SJSA1 (cell line): ENCODE results near the gene CARMIL3. TPM values are rescaled to one million over a fixed set of nuclear protein-coding genes. Genes with fewer than 3 reads are reported as not detected.

ENCODE experiments used
- DNase-seq, 2 experiments: peaks; one replicate each; pipeline ENCODE4 v3.0.0-alpha.2; 2015 to 2020; ENCODE audit warnings: low spot score in 2 of 2, low read depth in 1 of 2
- H3K27ac ChIP-seq: fragments of 250-450 bp; sonication (Bioruptor Pico); 2 replicates; pipeline ENCODE4 v1.5.1; 2020; ENCODE audit warnings: mild to moderate bottlenecking, moderate library complexity
- H3K27me3 ChIP-seq: fragments of 250-450 bp; sonication (Bioruptor Pico); replicated peaks from 2 replicates; pipeline ENCODE4 v1.5.1; 2020; ENCODE audit warnings: mild to moderate bottlenecking, moderate library complexity
- H3K36me3 ChIP-seq: fragments of 250-450 bp; sonication (Bioruptor Pico); 2 replicates; pipeline ENCODE4 v1.5.1; 2020; ENCODE audit warnings: mild to moderate bottlenecking
- H3K4me1 ChIP-seq: fragments of 250-450 bp; sonication (Bioruptor Pico); replicated peaks from 2 replicates; pipeline ENCODE4 v1.6.1; 2021; ENCODE audit warnings: mild to moderate bottlenecking
- H3K4me3 ChIP-seq: fragments of 250-450 bp; sonication (Bioruptor Pico); 2 replicates; pipeline ENCODE4 v1.5.1; 2020; ENCODE audit warnings: mild to moderate bottlenecking
- H3K9me3 ChIP-seq: fragments of 250-450 bp; sonication (Bioruptor Pico); replicated peaks from 2 replicates; pipeline ENCODE4 v1.5.1; 2020; ENCODE audit warnings: mild to moderate bottlenecking
- total RNA-seq: library from RNA; depleted of rRNA; stranded (reverse); fragments of >200 nt; shearing (Covaris generic); gene quantifications from 2 replicates; pipeline ENCODE4 v1.2.3, GENCODE V29; 2014

Gene CARMIL3
- total RNA-seq, 1 experiment from 2014 or later, result not detected

DNA sequence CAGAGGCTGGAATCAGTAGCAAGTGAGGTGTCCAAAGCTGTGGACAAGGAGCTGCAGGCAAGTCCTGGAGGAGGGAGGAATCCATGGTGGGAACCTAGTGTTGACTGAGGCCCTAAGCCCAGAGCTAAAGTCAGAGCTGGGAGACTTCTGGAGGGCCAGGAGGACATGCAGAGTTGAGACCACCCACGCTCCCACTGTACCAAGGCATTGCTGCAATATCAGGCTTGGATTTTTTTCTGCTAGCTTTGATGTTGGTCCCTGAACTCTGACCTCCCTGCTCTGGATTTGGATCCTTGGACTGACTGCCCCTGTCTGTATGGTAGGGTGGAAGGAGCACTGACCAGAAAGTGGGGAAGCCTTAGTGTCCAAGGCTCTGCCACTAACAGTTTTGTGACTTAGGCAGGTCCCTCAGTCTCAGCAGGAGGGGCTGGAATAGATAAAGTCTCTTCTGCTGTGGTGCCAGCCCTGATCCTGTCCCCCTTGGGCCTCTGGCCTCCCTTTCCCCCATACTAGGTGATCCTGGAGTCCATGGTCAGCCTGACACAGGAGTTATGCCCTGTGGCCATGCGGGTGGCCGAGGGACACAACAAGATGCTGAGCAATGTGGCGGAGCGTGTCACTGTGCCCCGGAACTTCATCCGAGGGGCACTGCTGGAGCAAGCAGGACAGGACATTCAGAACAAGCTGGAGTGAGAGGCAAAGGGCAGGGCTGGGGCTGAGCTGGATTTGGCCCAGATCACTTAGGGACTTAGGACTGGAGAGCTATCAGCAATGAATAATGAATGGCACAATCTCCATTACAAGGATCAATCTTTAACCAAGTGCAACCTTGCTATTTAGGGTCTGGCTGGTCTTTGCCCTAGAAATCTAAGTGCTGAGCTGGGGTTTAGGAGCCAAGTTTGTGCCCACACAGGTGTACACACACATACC lies 9.4 kb downstream of the CARMIL3 start:
- no peak for DNase-seq
- no peak overlapping the region for H3K4me3 ChIP-seq
- H3K27ac ChIP-seq, result no peak overlapping the region
- no peaks in the 10 kb centered on the region for H3K9me3 ChIP-seq
- no peaks in the 10 kb centered on the region for H3K27me3 ChIP-seq
- no peaks in the 10 kb centered on the region for H3K36me3 ChIP-seq
- H3K4me1 ChIP-seq, result no peaks in the 10 kb centered on the region

DNA sequence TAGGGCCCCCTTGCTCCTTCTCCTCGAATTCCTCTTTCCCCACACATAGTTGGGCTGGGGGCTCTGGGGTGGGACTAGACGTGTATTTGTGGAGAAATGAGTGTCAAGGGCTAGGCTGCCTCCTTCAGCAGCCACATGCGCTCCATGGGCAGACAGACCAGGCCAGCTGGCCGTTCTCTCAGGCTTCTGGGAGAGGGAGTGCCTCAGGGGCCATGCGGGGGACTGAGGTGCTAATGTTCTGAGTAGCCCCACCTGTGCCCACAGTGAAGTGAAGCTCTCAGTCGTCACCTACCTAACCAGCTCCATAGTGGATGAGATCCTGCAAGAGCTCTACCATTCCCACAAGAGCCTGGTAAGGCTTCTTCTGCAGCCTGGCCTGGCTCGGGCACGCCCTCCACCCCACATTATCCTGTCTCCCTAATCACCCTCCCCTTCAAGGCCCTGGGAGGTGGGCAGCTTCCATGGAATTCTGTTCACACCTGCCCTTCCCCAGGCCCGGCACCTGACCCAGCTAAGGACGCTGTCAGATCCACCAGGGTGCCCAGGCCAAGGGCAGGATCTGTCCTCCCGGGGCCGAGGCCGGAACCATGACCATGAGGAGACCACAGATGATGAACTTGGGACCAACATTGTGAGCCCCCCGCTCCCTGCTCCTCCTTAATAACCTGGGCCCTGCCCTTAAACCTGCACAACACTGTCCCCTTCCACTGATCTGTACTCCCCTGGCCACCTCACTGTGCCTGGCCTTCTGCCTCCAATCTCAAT lies 10.6 kb downstream of the CARMIL3 start:
- H3K4me3 ChIP-seq, result no peak overlapping the region
- no peaks in the 10 kb centered on the region for H3K27me3 ChIP-seq
- H3K9me3 ChIP-seq, result no peaks in the 10 kb centered on the region
- H3K27ac ChIP-seq, result no peak overlapping the region
- H3K4me1 ChIP-seq, result no peaks in the 10 kb centered on the region
- H3K36me3 ChIP-seq, result no peaks in the 10 kb centered on the region
- DNase-seq, result no peak

DNA sequence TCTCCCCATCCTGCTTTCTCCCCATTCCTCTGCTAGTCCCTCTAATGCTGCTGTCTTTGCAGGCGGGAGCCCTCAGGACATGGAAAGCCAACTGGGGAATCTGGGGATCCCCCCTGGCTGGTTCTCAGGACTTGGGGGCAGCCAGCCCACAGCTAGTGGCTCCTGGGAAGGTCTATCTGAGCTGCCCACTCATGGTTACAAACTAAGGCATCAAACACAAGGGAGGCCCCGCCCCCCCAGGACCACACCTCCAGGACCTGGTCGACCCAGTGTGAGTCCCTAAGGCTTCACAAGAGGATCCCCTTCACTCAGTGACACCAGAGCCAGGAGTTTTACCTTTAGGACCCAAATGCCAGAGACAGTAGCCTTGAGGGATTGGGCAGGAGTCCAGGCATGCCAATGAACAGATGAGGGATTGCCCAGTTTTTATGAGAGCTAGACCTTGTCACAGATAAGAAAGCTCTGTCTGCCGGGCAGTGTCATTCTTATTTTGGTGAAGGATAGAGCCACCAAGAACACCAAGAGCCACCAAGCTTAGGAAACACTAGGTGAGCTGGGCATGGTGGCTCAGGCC lies 11.5 kb downstream of the CARMIL3 start:
- Histone ChIP-seq H3K4me3 (no peak overlapping the region), H3K9me3 (no peaks in the 10 kb centered on the region), H3K27ac (no peak overlapping the region), H3K4me1 (no peaks in the 10 kb centered on the region), H3K27me3 (peaks cover 5% of the 10 kb centered on the region; the same call in 1 of the 2 replicates), H3K36me3 (no peaks in the 10 kb centered on the region)
- DNase-seq, result no peak

DNA sequence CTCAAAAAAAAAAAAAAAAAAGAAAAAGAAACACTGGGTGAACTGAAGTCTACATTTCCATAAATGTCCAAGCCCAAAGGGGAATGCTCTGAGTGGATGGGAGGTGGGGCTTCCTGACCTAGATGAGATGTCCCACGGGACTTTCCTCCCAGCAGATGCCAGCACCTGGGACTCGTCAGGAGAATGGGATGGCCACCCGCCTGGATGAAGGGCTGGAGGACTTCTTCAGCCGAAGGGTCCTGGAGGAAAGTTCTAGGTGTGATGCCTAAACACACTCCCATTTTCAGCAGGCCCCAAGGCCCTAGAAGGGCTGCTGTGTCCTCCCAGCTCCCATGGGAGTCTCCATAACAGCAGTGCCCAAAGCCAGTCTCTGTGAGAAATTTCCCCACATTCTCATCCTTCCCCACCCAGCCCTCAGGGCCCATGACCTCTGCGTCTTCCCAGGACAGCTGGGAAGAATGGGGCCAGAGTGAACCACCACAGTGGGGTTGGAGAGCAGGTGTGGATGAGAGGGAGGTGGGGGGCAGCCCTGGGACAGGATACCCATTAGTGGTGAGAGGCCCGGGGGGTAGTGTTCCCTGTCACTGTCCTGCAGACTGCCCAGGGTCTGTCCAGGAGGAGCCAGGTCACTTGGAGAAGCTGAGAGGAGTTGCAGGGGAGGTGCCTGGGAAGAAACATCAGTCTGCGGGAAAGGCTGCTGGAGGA lies 12.4 kb downstream of the CARMIL3 start:
- Histone ChIP-seq H3K27me3 (peaks cover 5% of the 10 kb centered on the region; the same call in 1 of the 2 replicates), H3K36me3 (no peaks in the 10 kb centered on the region), H3K27ac (no peak overlapping the region), H3K9me3 (no peaks in the 10 kb centered on the region), H3K4me1 (no peaks in the 10 kb centered on the region), H3K4me3 (no peak overlapping the region)
- DNase-seq, result no peak

DNA sequence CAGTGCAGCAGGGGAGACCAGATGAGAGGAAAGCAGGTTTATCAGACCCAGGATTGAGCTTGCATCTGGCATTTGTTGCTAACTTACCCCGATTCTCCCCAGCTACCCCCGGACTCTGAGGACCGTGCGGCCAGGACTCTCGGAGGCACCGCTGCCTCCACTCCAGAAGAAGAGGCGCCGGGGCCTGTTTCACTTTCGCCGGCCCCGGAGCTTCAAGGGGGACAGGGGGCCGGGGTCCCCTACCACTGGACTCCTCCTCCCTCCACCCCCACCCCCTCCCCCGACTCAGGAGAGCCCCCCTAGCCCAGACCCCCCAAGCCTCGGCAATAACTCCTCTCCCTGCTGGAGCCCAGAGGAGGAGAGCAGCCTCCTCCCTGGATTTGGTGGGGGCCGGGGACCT lies 13.0 kb downstream of the CARMIL3 start:
- DNase-seq, result no peak
- Histone ChIP-seq H3K9me3 (no peaks in the 10 kb centered on the region), H3K36me3 (no peaks in the 10 kb centered on the region), H3K27ac (no peak overlapping the region), H3K27me3 (peaks cover 8% of the 10 kb centered on the region; the same call in 1 of the 2 replicates), H3K4me3 (no peak overlapping the region), H3K4me1 (no peaks in the 10 kb centered on the region)

DNA sequence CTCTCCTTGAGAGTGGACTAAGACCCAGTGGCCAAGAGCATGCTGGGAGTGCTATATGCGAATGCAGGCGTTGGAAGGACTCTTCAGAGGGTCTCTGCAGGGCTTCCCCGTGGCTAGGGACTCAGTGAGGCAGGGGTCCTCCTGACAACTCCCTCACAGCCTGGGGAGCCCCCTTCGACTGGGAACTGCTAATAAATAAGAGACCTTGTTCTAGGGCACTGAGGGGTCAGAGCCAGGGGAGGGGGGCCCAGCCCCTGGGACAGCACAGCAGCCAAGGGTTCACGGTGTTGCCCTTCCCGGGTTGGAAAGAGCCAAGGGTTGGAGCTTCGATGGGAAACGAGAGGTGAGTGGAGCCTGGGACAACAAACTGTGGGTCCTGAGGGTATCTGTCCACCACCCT lies 13.6 kb downstream of the CARMIL3 start:
- DNase-seq, result no peak
- no peak overlapping the region for H3K27ac ChIP-seq
- no peak overlapping the region for H3K4me3 ChIP-seq
- peaks cover 10% of the 10 kb centered on the region; the same call in 1 of the 2 replicates for H3K27me3 ChIP-seq
- H3K9me3 ChIP-seq, result no peaks in the 10 kb centered on the region
- no peaks in the 10 kb centered on the region for H3K4me1 ChIP-seq
- H3K36me3 ChIP-seq, result no peaks in the 10 kb centered on the region

DNA sequence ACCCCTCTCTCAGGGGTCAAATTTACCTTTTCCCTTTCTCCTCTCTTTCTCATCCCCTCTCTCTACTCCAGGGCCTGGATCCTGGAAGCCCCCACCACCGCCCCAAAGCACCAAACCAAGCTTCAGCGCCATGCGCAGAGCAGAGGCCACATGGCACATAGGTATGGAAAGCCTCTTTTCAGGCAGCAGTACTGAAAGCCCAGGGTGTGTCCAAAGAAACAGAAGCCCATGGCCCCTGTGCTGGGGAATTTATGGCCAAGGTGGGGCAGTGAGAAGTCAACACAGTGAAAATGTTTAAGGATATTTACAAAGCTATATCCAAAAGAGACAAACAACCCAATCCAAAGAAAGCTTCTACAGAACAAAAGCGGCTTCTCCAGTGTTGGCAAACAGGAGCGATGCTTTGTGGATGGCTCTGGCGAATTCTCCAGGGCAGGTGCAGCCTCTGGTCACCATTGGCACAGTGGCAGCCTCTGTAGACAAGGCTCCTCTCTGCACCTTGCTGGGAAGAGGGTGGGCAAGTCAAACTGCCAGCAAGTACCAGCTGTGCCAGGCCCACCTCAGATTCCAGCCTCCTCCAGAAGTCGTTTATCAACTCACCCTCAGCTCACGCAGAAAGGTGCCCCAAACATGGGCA lies 14.8 kb downstream of the CARMIL3 start:
- no peaks in the 10 kb centered on the region for H3K9me3 ChIP-seq
- H3K27ac ChIP-seq, result no peak overlapping the region
- no peaks in the 10 kb centered on the region for H3K4me1 ChIP-seq
- no peaks in the 10 kb centered on the region for H3K36me3 ChIP-seq
- peaks cover 11% of the 10 kb centered on the region for H3K27me3 ChIP-seq
- no peak for DNase-seq
- no peak overlapping the region for H3K4me3 ChIP-seq

DNA sequence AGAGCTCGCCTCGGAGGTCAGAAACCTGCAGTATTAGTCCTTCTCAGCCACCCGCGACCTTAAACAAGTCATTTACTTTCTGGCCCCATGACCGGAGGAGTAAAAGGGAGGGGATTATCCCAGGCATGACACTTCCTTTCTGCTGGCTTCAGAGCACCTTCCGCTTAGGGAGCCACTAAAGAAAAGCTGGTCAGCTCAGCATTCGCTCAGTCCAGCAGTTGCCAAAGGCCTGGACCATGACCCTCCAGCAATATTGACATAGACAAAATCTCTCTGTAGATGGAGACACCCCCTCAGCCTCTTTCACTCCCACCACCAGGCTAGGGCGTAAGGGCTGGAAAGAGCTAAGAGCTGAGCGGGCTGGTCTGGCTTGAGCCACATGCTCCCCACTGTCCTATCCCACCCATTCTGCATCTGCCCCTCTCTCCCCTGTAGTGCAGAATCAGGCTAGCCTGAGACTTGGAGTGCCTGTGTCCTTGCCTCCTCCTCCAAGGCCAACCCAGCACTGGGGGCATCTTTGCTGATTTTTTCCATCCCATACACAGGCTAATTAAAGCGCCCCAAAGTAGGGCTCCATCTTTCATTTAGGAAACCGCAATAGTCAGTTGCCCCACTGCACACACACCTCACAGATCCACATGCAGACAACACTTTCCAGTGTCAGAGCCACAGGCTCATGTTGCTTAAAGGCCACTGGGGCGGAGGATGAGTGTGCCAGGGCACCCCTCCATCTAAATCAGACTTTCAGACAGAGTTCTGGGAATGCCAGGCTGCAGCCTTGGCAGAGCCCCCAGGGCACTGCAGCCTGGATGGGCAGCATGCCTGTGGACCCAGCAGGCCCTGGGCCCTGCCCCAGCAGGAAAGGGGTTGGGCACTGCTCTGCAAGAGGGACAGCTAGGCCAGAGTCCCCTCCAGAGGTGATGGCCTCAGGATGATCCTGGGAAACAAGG lies 15.6 kb downstream of the CARMIL3 start:
- DNase-seq, result no peak
- peaks cover 16% of the 10 kb centered on the region for H3K27me3 ChIP-seq

DNA sequence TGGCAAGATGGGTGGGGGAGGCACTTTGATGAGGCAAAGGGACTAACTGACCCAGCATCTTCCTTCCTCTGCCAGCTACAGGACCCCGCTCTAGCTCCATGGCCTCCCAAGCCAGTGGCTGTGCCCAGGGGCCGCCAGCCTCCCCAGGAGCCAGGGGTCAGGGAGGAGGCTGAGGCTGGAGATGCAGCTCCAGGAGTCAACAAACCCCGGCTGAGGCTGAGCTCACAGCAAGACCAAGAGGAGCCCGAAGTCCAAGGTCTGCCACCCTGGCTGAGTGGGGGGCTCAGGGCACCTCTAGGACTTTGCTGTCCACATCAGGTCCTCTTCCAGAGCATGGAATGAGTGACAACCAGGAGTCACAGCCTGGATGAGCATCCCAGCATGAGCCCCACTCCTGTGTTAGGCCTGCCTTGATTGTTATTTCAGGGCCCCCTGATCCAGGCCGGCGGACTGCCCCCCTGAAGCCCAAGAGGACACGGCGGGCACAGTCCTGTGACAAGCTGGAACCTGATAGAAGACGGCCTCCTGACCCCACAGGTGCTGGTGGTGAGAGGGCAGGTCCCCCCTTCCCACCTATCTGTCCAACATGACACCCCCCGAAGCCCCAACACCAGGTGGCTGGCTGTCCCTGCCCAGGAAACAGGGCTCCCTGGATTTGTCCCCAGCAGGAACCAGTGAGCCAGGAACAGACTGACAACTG lies 17.1 kb downstream of the CARMIL3 start:
- no peak overlapping the region for H3K4me3 ChIP-seq
- H3K4me1 ChIP-seq, result no peaks in the 10 kb centered on the region
- DNase-seq, result no peak
- no peak overlapping the region for H3K27ac ChIP-seq
- H3K36me3 ChIP-seq, result no peaks in the 10 kb centered on the region
- H3K27me3 ChIP-seq, result peaks cover 24% of the 10 kb centered on the region
- no peaks in the 10 kb centered on the region for H3K9me3 ChIP-seq

More for the DNA sequence above, 15.6 kb downstream of the CARMIL3 start:
- Histone ChIP-seq H3K36me3 (no peaks in the 10 kb centered on the region), H3K4me3 (no peak overlapping the region), H3K27ac (no peak overlapping the region), H3K9me3 (no peaks in the 10 kb centered on the region), H3K4me1 (no peaks in the 10 kb centered on the region)

DNA sequence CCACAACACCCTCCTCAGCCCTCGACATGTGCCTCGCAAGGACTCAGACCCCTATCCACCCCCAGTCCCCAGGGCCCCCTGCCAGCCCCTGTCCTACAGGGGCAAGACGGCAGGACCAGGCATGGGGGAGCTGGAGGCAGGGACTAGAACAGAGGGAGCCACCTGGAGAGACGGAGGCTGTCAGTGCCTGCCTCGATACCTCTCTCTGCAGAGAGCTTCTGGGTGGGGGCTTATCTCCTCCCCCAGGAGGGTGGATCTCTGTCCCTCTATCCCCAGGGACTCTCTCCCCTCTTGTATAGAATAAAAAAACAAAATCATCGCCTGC lies 17.6 kb downstream of the CARMIL3 start:
- Histone ChIP-seq H3K27ac (no peak overlapping the region), H3K4me1 (no peaks in the 10 kb centered on the region), H3K36me3 (no peaks in the 10 kb centered on the region), H3K4me3 (no peak overlapping the region), H3K27me3 (peaks cover 24% of the 10 kb centered on the region), H3K9me3 (no peaks in the 10 kb centered on the region)
- DNase-seq, result no peak

DNA sequence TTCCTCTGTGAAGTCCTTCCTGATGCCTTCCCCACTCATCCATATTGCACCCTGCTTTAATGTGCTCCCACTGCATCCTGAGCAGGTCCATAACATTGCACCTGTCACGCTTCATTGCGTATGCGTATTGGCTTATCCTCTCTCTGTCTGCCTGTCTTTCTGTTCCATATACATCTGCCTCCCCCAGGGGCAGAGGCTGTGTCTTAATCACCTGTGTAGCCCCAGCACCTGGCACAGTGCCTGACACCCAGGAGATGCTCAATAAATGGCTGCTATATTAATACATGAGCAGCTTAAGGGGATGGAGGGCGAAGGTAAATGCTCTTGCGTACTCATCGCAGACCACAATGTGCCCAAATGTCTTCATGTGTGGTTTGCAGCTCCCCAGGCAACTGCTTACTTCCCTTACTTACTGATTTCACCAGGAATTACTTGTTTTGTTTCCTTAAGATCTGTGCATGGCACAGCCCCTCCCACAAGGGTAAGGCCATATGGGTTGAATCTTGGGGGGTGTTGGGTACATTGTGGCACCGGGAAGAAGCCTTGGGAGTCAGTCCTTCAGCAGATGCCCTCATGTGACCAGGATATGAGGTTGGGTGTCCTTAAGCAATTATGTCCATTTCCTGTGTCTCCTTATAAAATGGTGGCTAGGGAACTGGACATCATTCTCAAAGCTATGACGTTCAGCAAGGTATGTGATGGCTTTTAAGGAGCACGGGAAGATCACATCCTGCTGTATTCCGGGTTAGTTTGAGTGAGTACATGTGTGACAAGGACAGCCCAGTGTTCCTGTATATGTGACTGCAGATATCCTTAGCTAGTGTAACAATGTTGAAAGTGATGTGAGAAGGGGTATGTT lies 18.7 kb downstream of the CARMIL3 start:
- H3K4me1 ChIP-seq, result no peaks in the 10 kb centered on the region
- no peak overlapping the region for H3K27ac ChIP-seq
- no peaks in the 10 kb centered on the region for H3K9me3 ChIP-seq
- peaks cover 24% of the 10 kb centered on the region for H3K27me3 ChIP-seq
- H3K4me3 ChIP-seq, result no peak overlapping the region
- DNase-seq, result no peak
- H3K36me3 ChIP-seq, result no peaks in the 10 kb centered on the region
